ENCODE results near the gene SLC46A1.
A peak's percentile ranks its signal among the peaks of the same experiment; 100 is the strongest.

The SLC46A1 gene

GRCh38 chr17:28363186-28363585, 42.8 kb downstream of the SLC46A1 start:
- Histone ChIP-seq H3K4me3 (IDR thresholded peaks at IDR 0.05; ENCODE audit: insufficient read depth, low read depth, low read length) (no peak overlapping the region), H4K20me1 (ENCODE audit: insufficient read depth) (no peaks in the 10 kb centered on the region), H3K4me2 (no peak overlapping the region), H2AFZ (ENCODE audit: low read depth) (no peak overlapping the region), H3K4me1 (ENCODE audit: low read depth, poor library complexity, severe bottlenecking) (peaks cover 8% of the 10 kb centered on the region), H3K36me3 (ENCODE audit: insufficient read depth) (no peaks in the 10 kb centered on the region), H3K27me3 (ENCODE audit: insufficient read depth, low read depth) (no peaks in the 10 kb centered on the region), H3K79me2 (ENCODE audit: insufficient read depth, low read depth) (peaks cover 8% of the 10 kb centered on the region), H3K27ac (no peak overlapping the region), H3K9ac (no peak overlapping the region)
- no peak for TF ChIP-seq CTCF (conservative IDR thresholded peaks at IDR 0.05; ENCODE audit: low read depth, low read length)

GRCh38 chr17:28357901-28358197, 48.2 kb downstream of the SLC46A1 start:
- Histone ChIP-seq H3K4me2 (peak overlapping the region; percentile 97), H3K27ac (peak overlapping the region; percentile 6; the same call in 1 of the 2 replicates), H2AFZ (ENCODE audit: low read depth) (peak overlapping the region; percentile 77), H3K4me3 (IDR thresholded peaks at IDR 0.05; ENCODE audit: insufficient read depth, low read depth, low read length) (no peak overlapping the region), H3K36me3 (ENCODE audit: insufficient read depth) (peaks cover 9% of the 10 kb centered on the region; the same call in 1 of the 2 replicates), H3K27me3 (ENCODE audit: insufficient read depth, low read depth) (no peaks in the 10 kb centered on the region), H3K4me1 (ENCODE audit: low read depth, poor library complexity, severe bottlenecking) (peaks cover 21% of the 10 kb centered on the region), H3K9ac (peak overlapping the region; percentile 91), H4K20me1 (ENCODE audit: insufficient read depth) (no peaks in the 10 kb centered on the region), H3K79me2 (ENCODE audit: insufficient read depth, low read depth) (peaks cover 29% of the 10 kb centered on the region)
- TF ChIP-seq CTCF (conservative IDR thresholded peaks at IDR 0.05; ENCODE audit: low read depth, low read length), result no peak

GRCh38 chr17:28357061-28357900, 48.7 kb downstream of the SLC46A1 start, which contains the start of gene POLDIP2:
Gene POLDIP2 (minus strand): TSS chr17:28357527. CDS start chr17:28357448, 79 bp downstream.
- Histone ChIP-seq H3K9ac (peak within 1 kb of the TSS; percentile 91), H2AFZ (ENCODE audit: low read depth) (peak within 1 kb of the TSS; percentile 77), H3K27me3 (ENCODE audit: insufficient read depth, low read depth) (no peaks in the 10 kb centered on the region), H3K4me3 (IDR thresholded peaks at IDR 0.05; ENCODE audit: insufficient read depth, low read depth, low read length) (peak within 1 kb of the TSS; percentile 51), H3K79me2 (ENCODE audit: insufficient read depth, low read depth) (peaks cover 29% of the 10 kb centered on the region), H3K36me3 (ENCODE audit: insufficient read depth) (peaks cover 12% of the 10 kb centered on the region; the same call in 1 of the 2 replicates), H3K4me2 (peak within 1 kb of the TSS; percentile 99), H4K20me1 (ENCODE audit: insufficient read depth) (no peaks in the 10 kb centered on the region), H3K4me1 (ENCODE audit: low read depth, poor library complexity, severe bottlenecking) (peaks cover 21% of the 10 kb centered on the region), H3K27ac (peak within 1 kb of the TSS; percentile 60)
- TF ChIP-seq CTCF (conservative IDR thresholded peaks at IDR 0.05; ENCODE audit: low read depth, low read length), result 0 out of 2 replicates have a peak, but pooled peaks have one; percentile 14

- Histone ChIP-seq H3K79me2 (ENCODE audit: insufficient read depth, low read depth) (no peaks in the 10 kb centered on the region), H3K36me3 (ENCODE audit: insufficient read depth) (peaks cover 16% of the 10 kb centered on the region; the same call in 1 of the 2 replicates), H3K4me1 (ENCODE audit: low read depth, poor library complexity, severe bottlenecking) (no peaks in the 10 kb centered on the region), H3K27me3 (ENCODE audit: insufficient read depth, low read depth) (no peaks in the 10 kb centered on the region), H3K4me2 (no peak overlapping the region), H3K4me3 (IDR thresholded peaks at IDR 0.05; ENCODE audit: insufficient read depth, low read depth, low read length) (no peak overlapping the region), H2AFZ (ENCODE audit: low read depth) (no peak overlapping the region), H3K27ac (no peak overlapping the region), H3K9ac (no peak overlapping the region), H4K20me1 (ENCODE audit: insufficient read depth) (no peaks in the 10 kb centered on the region)
- TF ChIP-seq CTCF (conservative IDR thresholded peaks at IDR 0.05; ENCODE audit: low read depth, low read length), result no peak
Observed at GRCh38 chr17:28350271-28350670, 55.7 kb downstream of the SLC46A1 start.

Measured in KMS-11 (cell line).